PFSK-1 (cell line): ENCODE data around the gene HOXC12.

ENCODE experiments used
- FOXP2 ChIP-seq: optimal IDR thresholded peaks from 2 replicates; pipeline ENCODE3; 2011; ENCODE audit warnings: borderline replicate concordance, control low read depth, inconsistent platforms; ENCODE audit not compliant: insufficient read depth; ENCODE audit errors: extremely low read length, extremely low read depth
- POLR2AphosphoS5 ChIP-seq: IDR thresholded peaks from 2 replicates; pipeline ENCODE4 v1.6.1; 2012; ENCODE audit warnings: low read depth, mild to moderate bottlenecking, control low read depth, low read length, moderate library complexity
- SIN3A ChIP-seq: IDR thresholded peaks from 2 replicates; pipeline ENCODE4 v1.6.1; 2012; ENCODE audit warnings: mild to moderate bottlenecking, low read length, moderate library complexity, borderline replicate concordance; ENCODE audit not compliant: insufficient read depth
- TAF1 ChIP-seq: IDR thresholded peaks from 2 replicates; pipeline ENCODE4 v1.6.1; 2012; ENCODE audit warnings: low read length, control low read depth, borderline replicate concordance; ENCODE audit not compliant: insufficient read depth
- TF ChIP-seq, protein P1 (sequence below), 2 experiments: IDR thresholded peaks; 2 replicates each; pipeline versions ENCODE4 v1.6.1 to v1.8.0; 2011 to 2012; ENCODE audit warnings: low read depth in 2 of 2, low read length in 2 of 2, control low read depth in 1 of 2, inconsistent platforms in 1 of 2, mild to moderate bottlenecking in 1 of 2, moderate library complexity in 1 of 2; ENCODE audit not compliant: insufficient read depth in 1 of 2

Gene HOXC12

DNA sequence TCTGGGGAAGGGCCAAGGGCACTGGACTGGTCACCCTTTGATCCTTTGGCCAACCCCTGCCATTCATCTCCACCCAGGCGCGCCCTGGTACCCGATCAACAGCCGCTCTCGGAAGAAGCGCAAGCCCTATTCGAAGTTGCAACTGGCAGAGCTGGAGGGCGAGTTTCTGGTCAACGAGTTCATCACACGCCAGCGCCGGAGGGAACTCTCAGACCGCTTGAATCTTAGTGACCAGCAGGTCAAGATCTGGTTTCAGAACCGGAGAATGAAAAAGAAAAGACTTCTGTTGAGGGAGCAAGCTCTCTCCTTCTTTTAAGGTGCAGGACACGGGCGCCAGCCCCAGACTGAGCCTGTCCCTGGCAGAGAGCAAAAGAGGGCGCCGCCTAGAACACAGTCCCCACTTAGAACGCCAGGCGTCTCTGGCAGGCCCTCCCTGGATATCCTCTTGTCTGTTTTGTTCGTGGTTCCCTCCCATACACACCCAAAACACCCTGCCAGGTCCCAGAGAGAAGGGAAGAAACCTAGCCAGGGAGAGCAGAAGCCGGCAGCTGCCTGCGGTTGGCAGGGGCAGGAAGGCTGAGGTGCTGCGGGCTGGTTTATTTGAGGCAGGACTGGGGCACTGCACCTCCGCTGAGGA lies 1.7 kb downstream of the HOXC12 start:
- TF ChIP-seq, protein P1, sequence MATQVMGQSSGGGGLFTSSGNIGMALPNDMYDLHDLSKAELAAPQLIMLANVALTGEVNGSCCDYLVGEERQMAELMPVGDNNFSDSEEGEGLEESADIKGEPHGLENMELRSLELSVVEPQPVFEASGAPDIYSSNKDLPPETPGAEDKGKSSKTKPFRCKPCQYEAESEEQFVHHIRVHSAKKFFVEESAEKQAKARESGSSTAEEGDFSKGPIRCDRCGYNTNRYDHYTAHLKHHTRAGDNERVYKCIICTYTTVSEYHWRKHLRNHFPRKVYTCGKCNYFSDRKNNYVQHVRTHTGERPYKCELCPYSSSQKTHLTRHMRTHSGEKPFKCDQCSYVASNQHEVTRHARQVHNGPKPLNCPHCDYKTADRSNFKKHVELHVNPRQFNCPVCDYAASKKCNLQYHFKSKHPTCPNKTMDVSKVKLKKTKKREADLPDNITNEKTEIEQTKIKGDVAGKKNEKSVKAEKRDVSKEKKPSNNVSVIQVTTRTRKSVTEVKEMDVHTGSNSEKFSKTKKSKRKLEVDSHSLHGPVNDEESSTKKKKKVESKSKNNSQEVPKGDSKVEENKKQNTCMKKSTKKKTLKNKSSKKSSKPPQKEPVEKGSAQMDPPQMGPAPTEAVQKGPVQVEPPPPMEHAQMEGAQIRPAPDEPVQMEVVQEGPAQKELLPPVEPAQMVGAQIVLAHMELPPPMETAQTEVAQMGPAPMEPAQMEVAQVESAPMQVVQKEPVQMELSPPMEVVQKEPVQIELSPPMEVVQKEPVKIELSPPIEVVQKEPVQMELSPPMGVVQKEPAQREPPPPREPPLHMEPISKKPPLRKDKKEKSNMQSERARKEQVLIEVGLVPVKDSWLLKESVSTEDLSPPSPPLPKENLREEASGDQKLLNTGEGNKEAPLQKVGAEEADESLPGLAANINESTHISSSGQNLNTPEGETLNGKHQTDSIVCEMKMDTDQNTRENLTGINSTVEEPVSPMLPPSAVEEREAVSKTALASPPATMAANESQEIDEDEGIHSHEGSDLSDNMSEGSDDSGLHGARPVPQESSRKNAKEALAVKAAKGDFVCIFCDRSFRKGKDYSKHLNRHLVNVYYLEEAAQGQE (IDR thresholded peaks at IDR 0.05; ENCODE audit: insufficient read depth in 1 of 2, low read depth in 2 of 2, low read length in 2 of 2): no peak
- TF ChIP-seq FOXP2: no peak
- no peak for TF ChIP-seq SIN3A
- TF ChIP-seq TAF1: no peak
- TF ChIP-seq POLR2AphosphoS5: no peak

DNA sequence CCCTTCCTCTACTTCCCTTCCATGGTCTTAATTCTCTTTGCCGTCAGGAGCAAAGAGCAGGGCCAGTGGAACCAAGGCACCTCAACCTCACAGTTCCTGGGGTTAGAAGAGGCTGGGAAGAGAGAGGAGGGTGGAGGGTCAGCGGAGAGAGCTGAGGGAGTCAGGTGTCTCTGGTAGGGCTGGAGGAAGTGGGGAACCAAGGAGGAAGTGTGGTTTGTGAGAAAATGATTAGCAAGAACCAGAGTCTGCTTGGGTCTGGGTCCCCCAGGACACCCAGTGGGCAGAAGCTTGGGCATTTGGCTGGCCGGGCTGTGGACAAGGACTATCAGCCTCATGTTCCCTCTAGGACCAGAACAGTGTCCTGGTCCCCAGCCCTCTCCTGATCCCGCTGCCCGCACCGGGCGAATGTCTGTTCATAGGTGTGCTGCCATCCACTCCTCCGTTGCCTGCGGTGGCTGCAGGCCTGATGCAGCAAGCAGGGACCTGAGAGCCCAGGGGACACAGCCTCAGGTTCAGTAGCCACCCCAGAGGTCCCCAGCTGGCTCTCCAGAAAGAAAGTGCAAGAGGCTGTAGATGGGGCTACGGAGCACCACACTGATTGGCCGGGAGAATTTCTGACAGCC lies 2.3 kb downstream of the HOXC12 start:
- TF ChIP-seq SIN3A (no peak), POLR2AphosphoS5 (no peak), FOXP2 (no peak), TAF1 (no peak)
- TF ChIP-seq, protein P1 (IDR thresholded peaks at IDR 0.05; ENCODE audit: insufficient read depth in 1 of 2, low read depth in 2 of 2, low read length in 2 of 2): no peak

DNA sequence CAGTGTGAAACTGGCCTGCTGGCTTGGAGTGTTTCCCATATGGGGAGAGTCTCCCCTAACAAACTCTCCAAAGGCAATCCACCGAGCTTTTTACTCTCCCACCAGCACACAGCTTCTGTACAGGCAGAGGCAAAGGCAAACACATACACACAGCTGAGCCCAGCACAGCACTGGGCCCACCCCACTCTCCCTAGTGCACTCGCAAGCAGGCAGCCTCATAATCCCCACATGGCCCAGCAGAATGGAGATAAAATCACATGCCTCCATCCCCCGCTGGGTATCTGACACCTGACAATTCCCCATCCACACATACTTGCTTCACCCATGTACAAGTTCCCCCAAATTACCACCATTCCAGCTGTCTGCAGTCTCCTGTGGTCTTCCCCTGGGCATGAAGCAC lies 3.4 kb downstream of the HOXC12 start:
- TF ChIP-seq SIN3A (no peak), POLR2AphosphoS5 (no peak), FOXP2 (no peak), TAF1 (no peak)
- TF ChIP-seq, protein P1 (IDR thresholded peaks at IDR 0.05; ENCODE audit: insufficient read depth in 1 of 2, low read depth in 2 of 2, low read length in 2 of 2): no peak

DNA sequence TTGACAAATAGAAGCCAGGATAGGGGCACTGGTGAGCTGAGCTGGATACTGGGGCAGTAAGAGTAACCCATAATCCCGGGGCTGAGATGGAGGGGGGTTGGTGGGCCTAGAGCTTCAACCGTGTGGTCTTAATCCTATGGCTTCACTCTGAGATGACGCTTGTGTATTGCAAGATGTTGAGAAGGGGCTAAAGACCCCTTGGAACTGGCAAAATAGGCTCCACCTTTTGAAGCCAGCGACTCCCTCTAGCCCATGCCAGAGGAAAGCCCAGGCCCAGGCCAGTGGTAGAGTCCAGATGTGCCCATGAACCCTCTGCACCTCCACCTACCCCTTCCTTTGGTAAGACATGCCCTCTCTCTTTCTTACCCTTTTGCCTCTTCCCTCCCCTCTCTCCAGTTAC lies 4.6 kb downstream of the HOXC12 start:
- no peak for TF ChIP-seq TAF1
- TF ChIP-seq, protein P1 (IDR thresholded peaks at IDR 0.05; ENCODE audit: insufficient read depth in 1 of 2, low read depth in 2 of 2, low read length in 2 of 2): no peak
- no peak for TF ChIP-seq POLR2AphosphoS5
- TF ChIP-seq FOXP2: no peak
- TF ChIP-seq SIN3A: no peak
